Upper lobe of right lung (tissue), 1 donor: Measurements from ENCODE around the gene VPS41. TPM values are rescaled to one million over a fixed set of nuclear protein-coding genes. Genes with fewer than 3 reads are reported as not detected.

Experiments used
- ATAC-seq: fragments of 200-7000 bp; cut with Tn5 transposase; one replicate; pipeline ENCODE4 v1.9.1; 2020; ENCODE audit warnings: mild to moderate bottlenecking, moderate library complexity
- DNase-seq: peaks from one replicate; pipeline ENCODE4 v3.0.0-alpha.2; 2020
- H3K27ac ChIP-seq: fragments of 200-600 bp; one replicate; pipeline ENCODE4 v1.8.0; 2022
- H3K27me3 ChIP-seq: fragments of 200-600 bp; one replicate; pipeline ENCODE4 v1.8.0; 2022; ENCODE audit warnings: mild to moderate bottlenecking
- H3K36me3 ChIP-seq: fragments of 200-600 bp; one replicate; pipeline ENCODE4 v1.8.0; 2022
- H3K4me1 ChIP-seq: fragments of 200-600 bp; one replicate; pipeline ENCODE4 v1.8.0; 2022
- H3K4me3 ChIP-seq: fragments of 200-600 bp; one replicate; pipeline ENCODE4 v1.8.0; 2022; ENCODE audit warnings: mild to moderate bottlenecking
- H3K9me3 ChIP-seq: fragments of 200-600 bp; one replicate; pipeline ENCODE4 v1.8.0; 2022
- intact Hi-C: fragments of 100-400 bp; cut with DNase I; formaldehyde crosslinking; loops from one replicate; pipeline ENCODE4 v1.11.0; 2022
- total RNA-seq: library from RNA; stranded (reverse); fragmentation: NEBNext Ultra II Directional; extraction: Animal tissue kit (Norgen Biotek cat#: 25700); gene quantifications from one replicate; pipeline ENCODE4 v1.2.1, GENCODE V29; 2021
- TF ChIP-seq, protein P1 (sequence below): fragments of 200-600 bp; IDR thresholded peaks from one replicate; pipeline ENCODE4 v1.8.0; 2022; ENCODE audit warnings: antibody characterized with exemption
- donor health status: DM: no; HTN: yes; CAD: no; lungs with severe emphysema.

Gene VPS41
- total RNA-seq, 1 donor from 2014 or later = 95.8 TPM

DNA sequence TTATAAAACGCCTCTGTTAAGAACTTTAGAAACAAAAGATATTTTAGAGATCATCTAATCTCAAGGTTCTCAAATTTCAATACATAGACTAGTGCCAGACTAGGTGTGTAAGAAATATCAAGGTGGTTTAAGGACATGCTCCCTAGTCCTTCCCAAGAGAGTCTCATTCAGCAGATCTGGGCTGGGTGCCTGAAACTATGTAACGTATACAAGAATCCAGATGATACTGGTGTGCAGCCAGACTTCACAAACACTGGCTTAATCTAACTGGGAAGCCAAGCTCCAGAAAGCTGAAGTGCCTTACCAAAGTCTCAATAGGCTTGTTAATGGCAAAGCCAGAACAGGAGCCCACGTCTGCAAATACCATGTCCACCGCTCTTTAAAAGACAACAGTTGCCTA is 172.9 kb downstream of the VPS41 start:
- Histone ChIP-seq H3K4me3 (no peak overlapping the region), H3K27me3 (no peaks in the 10 kb centered on the region), H3K9me3 (no peaks in the 10 kb centered on the region), H3K27ac (no peak overlapping the region), H3K36me3 (peaks cover 29% of the 10 kb centered on the region), H3K4me1 (no peaks in the 10 kb centered on the region)
- intact Hi-C loops = no loop called here
- no peak for DNase-seq
- TF ChIP-seq, protein P1, sequence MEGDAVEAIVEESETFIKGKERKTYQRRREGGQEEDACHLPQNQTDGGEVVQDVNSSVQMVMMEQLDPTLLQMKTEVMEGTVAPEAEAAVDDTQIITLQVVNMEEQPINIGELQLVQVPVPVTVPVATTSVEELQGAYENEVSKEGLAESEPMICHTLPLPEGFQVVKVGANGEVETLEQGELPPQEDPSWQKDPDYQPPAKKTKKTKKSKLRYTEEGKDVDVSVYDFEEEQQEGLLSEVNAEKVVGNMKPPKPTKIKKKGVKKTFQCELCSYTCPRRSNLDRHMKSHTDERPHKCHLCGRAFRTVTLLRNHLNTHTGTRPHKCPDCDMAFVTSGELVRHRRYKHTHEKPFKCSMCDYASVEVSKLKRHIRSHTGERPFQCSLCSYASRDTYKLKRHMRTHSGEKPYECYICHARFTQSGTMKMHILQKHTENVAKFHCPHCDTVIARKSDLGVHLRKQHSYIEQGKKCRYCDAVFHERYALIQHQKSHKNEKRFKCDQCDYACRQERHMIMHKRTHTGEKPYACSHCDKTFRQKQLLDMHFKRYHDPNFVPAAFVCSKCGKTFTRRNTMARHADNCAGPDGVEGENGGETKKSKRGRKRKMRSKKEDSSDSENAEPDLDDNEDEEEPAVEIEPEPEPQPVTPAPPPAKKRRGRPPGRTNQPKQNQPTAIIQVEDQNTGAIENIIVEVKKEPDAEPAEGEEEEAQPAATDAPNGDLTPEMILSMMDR = no peak
- ATAC-seq = no peak

DNA sequence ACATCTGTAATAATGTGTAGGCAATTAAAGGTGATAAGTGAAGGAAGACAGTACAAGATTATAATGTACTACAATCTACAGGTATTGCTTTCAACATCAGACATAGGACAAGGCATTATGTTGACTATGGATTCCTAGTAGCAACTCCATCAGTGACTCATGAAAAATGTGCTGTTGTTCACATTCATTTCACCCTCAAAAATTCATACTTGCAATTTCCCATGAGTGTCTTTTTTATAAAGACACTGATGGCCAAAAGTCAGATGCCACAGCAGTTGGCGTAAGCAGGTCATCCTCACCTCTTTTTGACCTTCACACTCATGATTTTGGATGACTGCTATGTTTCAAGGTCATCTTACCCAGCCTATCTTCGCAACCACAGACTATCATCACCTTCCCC is 177.8 kb downstream of the VPS41 start:
- TF ChIP-seq, protein P1 = no peak
- Histone ChIP-seq H3K4me3 (no peak overlapping the region), H3K27ac (no peak overlapping the region), H3K36me3 (peaks cover 43% of the 10 kb centered on the region), H3K9me3 (no peaks in the 10 kb centered on the region), H3K27me3 (no peaks in the 10 kb centered on the region), H3K4me1 (no peaks in the 10 kb centered on the region)
- DNase-seq (no peak), ATAC-seq (no peak)
- intact Hi-C loops = no loop called here

DNA sequence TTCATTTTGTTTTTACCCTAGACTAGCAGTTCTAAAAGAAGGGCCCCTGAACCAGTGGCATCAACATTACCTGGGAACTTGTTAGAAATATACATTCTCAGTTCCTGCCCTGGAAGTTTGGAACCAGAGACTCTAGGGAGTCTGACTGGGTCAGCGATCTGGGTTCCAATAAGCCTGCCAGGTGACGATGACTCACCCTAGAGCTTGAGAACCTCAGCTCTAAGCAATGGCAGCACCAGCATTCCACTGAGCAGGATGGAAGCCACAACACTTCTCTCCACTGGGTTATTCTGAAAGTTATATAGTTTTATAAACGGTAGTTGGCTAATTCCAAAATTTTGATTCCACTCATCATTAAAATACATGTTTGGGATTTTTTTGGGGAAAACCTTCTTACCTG is 180.8 kb downstream of the VPS41 start:
- no peak for DNase-seq
- H3K4me1 ChIP-seq = no peaks in the 10 kb centered on the region

DNA sequence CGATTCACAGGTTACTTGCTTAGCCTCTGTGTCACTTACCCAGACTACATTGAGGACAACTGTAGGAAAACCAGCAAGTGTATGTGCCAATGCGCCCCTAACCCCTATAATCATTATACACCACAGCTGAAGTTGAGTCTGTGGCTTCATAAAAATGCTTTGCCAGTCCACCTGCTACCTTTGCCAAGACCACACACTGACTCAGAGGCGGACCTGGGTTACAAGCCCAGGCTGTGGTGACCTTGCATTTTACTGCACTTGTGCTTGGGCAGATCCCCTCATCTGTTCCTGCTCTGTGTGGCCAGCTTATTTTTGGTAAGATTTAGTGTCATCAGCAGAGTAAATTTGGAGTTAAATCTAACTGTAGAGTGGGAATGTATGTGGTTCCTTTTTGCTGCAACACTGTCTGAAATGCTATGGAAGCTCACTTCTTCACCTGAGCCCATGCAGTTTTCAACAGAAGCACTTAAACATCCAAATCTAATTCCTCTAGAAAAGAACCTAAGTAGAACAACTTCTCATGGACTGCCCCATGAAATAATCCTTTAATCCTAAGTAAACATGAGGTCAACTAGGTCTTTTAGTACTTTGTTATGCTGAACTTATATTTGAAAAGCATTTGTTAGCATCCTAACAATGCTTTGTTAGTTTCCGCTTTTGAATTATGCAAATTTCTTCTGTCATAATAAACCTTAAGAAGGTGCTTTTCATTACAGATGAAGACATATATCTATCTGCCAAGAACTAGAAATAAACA is 181.6 kb downstream of the VPS41 start:
- intact Hi-C loops = no loop called here
- H3K4me1 ChIP-seq = no peaks in the 10 kb centered on the region
- no peak for DNase-seq
- ATAC-seq = no peak
- TF ChIP-seq, protein P1 = no peak
- no peaks in the 10 kb centered on the region for H3K9me3 ChIP-seq
- no peaks in the 10 kb centered on the region for H3K27me3 ChIP-seq
- no peak overlapping the region for H3K27ac ChIP-seq
- H3K4me3 ChIP-seq = no peak overlapping the region
- peaks cover 58% of the 10 kb centered on the region for H3K36me3 ChIP-seq

More for the DNA sequence above, 180.8 kb downstream of the VPS41 start:
- no peaks in the 10 kb centered on the region for H3K27me3 ChIP-seq
- ATAC-seq = no peak
- no peaks in the 10 kb centered on the region for H3K9me3 ChIP-seq
- intact Hi-C loops = no loop called here
- peaks cover 50% of the 10 kb centered on the region for H3K36me3 ChIP-seq
- H3K4me3 ChIP-seq = no peak overlapping the region
- H3K27ac ChIP-seq = no peak overlapping the region
- TF ChIP-seq, protein P1 = no peak

DNA sequence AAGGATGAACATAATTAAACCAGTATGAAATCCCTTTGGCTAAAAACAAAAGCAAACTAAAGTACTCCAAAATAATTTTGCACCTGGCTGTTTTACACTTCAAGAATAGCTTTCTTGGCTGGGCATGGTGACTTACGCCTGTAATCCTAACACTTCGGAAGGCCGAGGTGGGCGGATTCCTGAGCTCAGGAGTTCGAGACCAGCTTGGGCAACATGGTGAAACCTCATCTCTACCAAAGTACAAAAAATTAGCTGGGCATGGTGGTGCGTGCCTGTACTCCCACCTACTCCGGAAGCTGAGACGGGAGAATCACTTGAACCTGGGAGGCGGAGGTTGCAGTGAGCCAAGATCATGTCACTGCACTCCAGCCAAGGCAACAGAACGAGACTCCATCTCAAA is 185.7 kb downstream of the VPS41 start:
- Histone ChIP-seq H3K4me3 (no peak overlapping the region), H3K4me1 (no peaks in the 10 kb centered on the region), H3K27me3 (no peaks in the 10 kb centered on the region), H3K9me3 (no peaks in the 10 kb centered on the region), H3K36me3 (peaks cover 46% of the 10 kb centered on the region), H3K27ac (no peak overlapping the region)
- intact Hi-C loops = no loop called here
- DNase-seq = no peak
- ATAC-seq = no peak
- TF ChIP-seq, protein P1 = no peak
